Activated CD4-positive, alpha-beta memory T cell treated with anti-CD3 and anti-CD28 coated beads for 36 hours (primary cell): ENCODE data around the gene ADARB2. TPM values are rescaled to one million over a fixed set of nuclear protein-coding genes. Genes with fewer than 3 reads are reported as not detected.
"Not testable (repeated sequence)": the region's sequence is repeated elsewhere in the genome, so short reads cannot be mapped to it uniquely, and the experiment has no call there.

Experiments
- CTCF ChIA-PET: fragments of 350-600 bp; sonication (Branson Sonifier 250); formaldehyde crosslinking; loops from one replicate; lab custom pipeline; 2021; ENCODE audit warnings: antibody characterized with exemption, inconsistent platforms; lab: Charles Lee
- POLR2A ChIA-PET: fragments of 350-600 bp; sonication (Branson Sonifier 250); formaldehyde crosslinking; loops from one replicate; lab custom pipeline; 2021; ENCODE audit warnings: antibody characterized with exemption; lab: Charles Lee
- DNase-seq: peaks from one replicate; pipeline ENCODE4 v3.0.0-alpha.2; 2020
- H3K27ac Mint-ChIP-seq: one replicate; pipeline ENCODE4 v1.8.0; 2021; ENCODE audit warnings: mixed read lengths
- H3K27me3 Mint-ChIP-seq: one replicate; pipeline ENCODE4 v1.8.0; 2021; ENCODE audit warnings: mixed read lengths
- H3K36me3 Mint-ChIP-seq: one replicate; pipeline ENCODE4 v1.8.0; 2021; ENCODE audit warnings: mixed read lengths
- H3K4me1 Mint-ChIP-seq: one replicate; pipeline ENCODE4 v1.8.0; 2021; ENCODE audit warnings: low read depth, mixed read lengths
- H3K4me3 Mint-ChIP-seq: one replicate; pipeline ENCODE4 v1.8.0; 2021; ENCODE audit warnings: mild to moderate bottlenecking, mixed read lengths
- H3K9me3 Mint-ChIP-seq: one replicate; pipeline ENCODE4 v1.8.0; 2021; ENCODE audit warnings: mixed read lengths
- intact Hi-C: fragments of 100-400 bp; cut with micrococcal nuclease; formaldehyde crosslinking; loops from one replicate; pipeline ENCODE4 v1.15.1; 2023
- total RNA-seq, 2 experiments: library from RNA; stranded (reverse); gene quantifications; one replicate each; pipeline ENCODE4 v1.2.3, GENCODE V29; 2021

ADARB2 gene
- total RNA-seq, 2 experiments from 2014 or later: 2.2 TPM

- Mint-ChIP-seq H3K27me3 (peaks cover 27% of the 10 kb centered on the region), H3K27ac (no peak overlapping the region), H3K36me3 (no peaks in the 10 kb centered on the region), H3K4me3 (no peak overlapping the region), H3K4me1 (peaks cover 3% of the 10 kb centered on the region), H3K9me3 (peaks cover 5% of the 10 kb centered on the region)
- ChIA-PET POLR2A (no interaction called here), CTCF (no interaction called here)
- intact Hi-C loops: no loop called here
- DNase-seq: no peak
Observed at GRCh38 chr10:1449572-1450205, 287.6 kb downstream of the ADARB2 start.

GRCh38 chr10:1449021-1449420, 288.3 kb downstream of the ADARB2 start:
- Mint-ChIP-seq H3K4me1 (no peaks in the 10 kb centered on the region), H3K36me3 (no peaks in the 10 kb centered on the region), H3K27ac (no peak overlapping the region), H3K27me3 (peaks cover 21% of the 10 kb centered on the region), H3K9me3 (peaks cover 5% of the 10 kb centered on the region), H3K4me3 (no peak overlapping the region)
- no peak for DNase-seq
- ChIA-PET CTCF (no interaction called here), POLR2A (no interaction called here)
- intact Hi-C loops: no loop called here

- intact Hi-C loops: no loop called here
- H3K4me1 Mint-ChIP-seq: no peaks in the 10 kb centered on the region
- ChIA-PET POLR2A (no interaction called here), CTCF (no interaction called here)
- H3K4me3 Mint-ChIP-seq: no peak overlapping the region
- peaks cover 18% of the 10 kb centered on the region for H3K27me3 Mint-ChIP-seq
- H3K27ac Mint-ChIP-seq: no peak overlapping the region
- DNase-seq: no peak
- no peaks in the 10 kb centered on the region for H3K36me3 Mint-ChIP-seq
- peaks cover 5% of the 10 kb centered on the region for H3K9me3 Mint-ChIP-seq
Observed at GRCh38 chr10:1448252-1448930, 288.9 kb downstream of the ADARB2 start.

- Mint-ChIP-seq H3K36me3 (no peaks in the 10 kb centered on the region), H3K27me3 (peaks cover 6% of the 10 kb centered on the region), H3K4me3 (no peak overlapping the region), H3K9me3 (no peaks in the 10 kb centered on the region), H3K4me1 (no peaks in the 10 kb centered on the region), H3K27ac (no peak overlapping the region)
- CTCF ChIA-PET: no interaction called here
- intact Hi-C loops: no loop called here
- POLR2A ChIA-PET: no interaction called here
- DNase-seq: no peak
Observed at GRCh38 chr10:1444826-1445225, 292.5 kb downstream of the ADARB2 start.

- CTCF ChIA-PET: interaction anchor here (2.7 kb wide), 1 partner anchor 21 kb away, joined by 9 read pairs; no protein-coding TSS in a partner anchor
- POLR2A ChIA-PET: no interaction called here
- Mint-ChIP-seq H3K4me1 (no peaks in the 10 kb centered on the region), H3K9me3 (no peaks in the 10 kb centered on the region), H3K4me3 (no peak overlapping the region), H3K27ac (no peak overlapping the region), H3K27me3 (no peaks in the 10 kb centered on the region), H3K36me3 (no peaks in the 10 kb centered on the region)
- no peak for DNase-seq
- intact Hi-C loops: no loop called here
Observed at GRCh38 chr10:1440897-1441296, 296.4 kb downstream of the ADARB2 start.

- ChIA-PET CTCF (interaction anchor here (1.7 kb wide), 1 partner anchor 14 kb away, joined by 3 read pairs; no protein-coding TSS in a partner anchor), POLR2A (no interaction called here)
- no peak for DNase-seq
- Mint-ChIP-seq H3K4me3 (no peak overlapping the region), H3K27ac (no peak overlapping the region), H3K27me3 (peaks cover 3% of the 10 kb centered on the region), H3K9me3 (peaks cover 15% of the 10 kb centered on the region), H3K36me3 (no peaks in the 10 kb centered on the region), H3K4me1 (no peaks in the 10 kb centered on the region)
- intact Hi-C loops: no loop called here
Observed at GRCh38 chr10:1434912-1435692, 302.2 kb downstream of the ADARB2 start.

- ChIA-PET POLR2A (no interaction called here), CTCF (interaction anchor here (2.9 kb wide), 1 partner anchor 13 kb away, joined by 10 read pairs; no protein-coding TSS in a partner anchor)
- H3K9me3 Mint-ChIP-seq: peaks cover 19% of the 10 kb centered on the region
- no peaks in the 10 kb centered on the region for H3K4me1 Mint-ChIP-seq
- H3K4me3 Mint-ChIP-seq: no peak overlapping the region
- no peak for DNase-seq
- H3K27ac Mint-ChIP-seq: no peak overlapping the region
- intact Hi-C loops: no loop called here
- peaks cover 6% of the 10 kb centered on the region for H3K27me3 Mint-ChIP-seq
- no peaks in the 10 kb centered on the region for H3K36me3 Mint-ChIP-seq
Observed at GRCh38 chr10:1434202-1434601, 303.1 kb downstream of the ADARB2 start.

- Mint-ChIP-seq H3K4me3 (no peak overlapping the region), H3K27me3 (peaks cover 9% of the 10 kb centered on the region), H3K36me3 (no peaks in the 10 kb centered on the region), H3K9me3 (peaks cover 19% of the 10 kb centered on the region), H3K4me1 (no peaks in the 10 kb centered on the region), H3K27ac (no peak overlapping the region)
- ChIA-PET POLR2A (no interaction called here), CTCF (interaction anchor here (1.7 to 2.9 kb wide), 2 partner anchors 11 to 63 kb away, joined by 5 to 10 read pairs; no protein-coding TSS in a partner anchor)
- intact Hi-C loops: no loop called here
- DNase-seq: no peak
Observed at GRCh38 chr10:1432161-1432560, 305.2 kb downstream of the ADARB2 start.

GRCh38 chr10:1431229-1431628, 306.1 kb downstream of the ADARB2 start:
- Mint-ChIP-seq H3K4me1 (no peaks in the 10 kb centered on the region), H3K36me3 (no peaks in the 10 kb centered on the region), H3K27ac (no peak overlapping the region), H3K27me3 (peaks cover 10% of the 10 kb centered on the region), H3K9me3 (peaks cover 19% of the 10 kb centered on the region), H3K4me3 (no peak overlapping the region)
- DNase-seq: no peak
- intact Hi-C loops: no loop called here
- CTCF ChIA-PET: interaction anchor here (1.7 to 2.9 kb wide), 2 partner anchors 10 to 62 kb away, joined by 5 to 10 read pairs; no protein-coding TSS in a partner anchor
- POLR2A ChIA-PET: no interaction called here

GRCh38 chr10:1427521-1428186, 309.7 kb downstream of the ADARB2 start:
- peaks cover 11% of the 10 kb centered on the region for H3K27me3 Mint-ChIP-seq
- DNase-seq, H3K4me3 Mint-ChIP-seq, POLR2A ChIA-PET, H3K27ac Mint-ChIP-seq, CTCF ChIA-PET, H3K4me1 Mint-ChIP-seq, intact Hi-C loops, H3K36me3 Mint-ChIP-seq: not testable (repeated sequence)
- peaks cover 19% of the 10 kb centered on the region for H3K9me3 Mint-ChIP-seq

GRCh38 chr10:1426786-1427185, 310.5 kb downstream of the ADARB2 start:
- Mint-ChIP-seq H3K4me1 (no peaks in the 10 kb centered on the region), H3K36me3 (no peaks in the 10 kb centered on the region), H3K27me3 (peaks cover 11% of the 10 kb centered on the region), H3K9me3 (peaks cover 18% of the 10 kb centered on the region), H3K27ac (no peak overlapping the region), H3K4me3 (no peak overlapping the region)
- intact Hi-C loops: no loop called here
- CTCF ChIA-PET: no interaction called here
- no peak for DNase-seq
- POLR2A ChIA-PET: no interaction called here

GRCh38 chr10:1425879-1426278, 311.4 kb downstream of the ADARB2 start:
- H3K36me3 Mint-ChIP-seq: no peaks in the 10 kb centered on the region
- intact Hi-C loops: no loop called here
- CTCF ChIA-PET: no interaction called here
- H3K27ac Mint-ChIP-seq: no peak overlapping the region
- POLR2A ChIA-PET: no interaction called here
- H3K4me3 Mint-ChIP-seq: no peak overlapping the region
- H3K9me3 Mint-ChIP-seq: peaks cover 10% of the 10 kb centered on the region
- H3K4me1 Mint-ChIP-seq: peaks cover under 1% of the 10 kb centered on the region
- DNase-seq: no peak
- peaks cover 16% of the 10 kb centered on the region for H3K27me3 Mint-ChIP-seq
